Hematopoietic multipotent progenitor cell treated with erythropoietin and hydrocortisone succinate and interleukin-3 and kit ligand, for 17 days (in vitro differentiated cells): ENCODE measurements around the gene ERI3.

ENCODE experiments used
- DNase-seq: peaks from one replicate; pipeline ENCODE4 v3.0.0-alpha.2; 2015; ENCODE audit warnings: low spot score

ERI3 gene

DNA sequence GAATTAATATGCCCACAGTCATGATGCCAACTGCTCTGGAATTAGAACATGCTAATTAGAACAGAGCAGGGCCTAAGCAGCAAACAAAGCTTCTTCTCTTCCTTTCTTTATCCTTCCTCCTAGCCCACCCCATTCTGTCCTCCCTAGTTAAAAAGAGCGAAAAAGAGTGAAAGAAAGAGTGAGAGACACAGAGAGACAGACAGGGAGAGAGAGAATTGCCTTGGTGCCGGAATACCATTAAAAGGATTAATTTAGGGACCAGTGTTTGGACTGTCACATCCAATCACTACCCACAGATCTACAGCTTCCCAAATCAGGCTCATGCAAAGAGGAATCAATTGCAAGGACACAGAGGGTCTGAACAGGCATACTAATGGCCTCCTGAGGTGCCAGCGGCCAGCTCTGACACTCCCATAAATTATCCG is 7.0 kb downstream of the ERI3 start:
- no peak for DNase-seq

DNA sequence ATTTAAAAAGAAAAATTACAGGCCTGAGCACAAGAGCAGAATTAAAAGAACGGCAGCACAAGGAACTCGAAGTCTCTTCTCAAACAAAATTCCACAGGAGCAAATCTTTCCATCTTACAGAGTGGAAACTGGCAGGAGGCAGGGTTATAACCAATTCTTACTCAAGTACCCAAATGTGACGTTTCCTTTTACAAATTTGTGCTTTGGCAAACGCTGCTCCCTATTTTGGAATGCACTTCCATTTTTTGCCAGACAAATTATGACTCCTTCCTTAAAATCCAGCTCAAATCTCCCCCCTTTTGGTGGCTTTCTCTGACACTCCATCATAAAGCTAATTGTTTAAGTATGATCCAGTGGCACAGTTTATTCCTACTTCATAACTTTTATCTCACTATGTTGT is 7.8 kb downstream of the ERI3 start:
- DNase-seq = no peak

DNA sequence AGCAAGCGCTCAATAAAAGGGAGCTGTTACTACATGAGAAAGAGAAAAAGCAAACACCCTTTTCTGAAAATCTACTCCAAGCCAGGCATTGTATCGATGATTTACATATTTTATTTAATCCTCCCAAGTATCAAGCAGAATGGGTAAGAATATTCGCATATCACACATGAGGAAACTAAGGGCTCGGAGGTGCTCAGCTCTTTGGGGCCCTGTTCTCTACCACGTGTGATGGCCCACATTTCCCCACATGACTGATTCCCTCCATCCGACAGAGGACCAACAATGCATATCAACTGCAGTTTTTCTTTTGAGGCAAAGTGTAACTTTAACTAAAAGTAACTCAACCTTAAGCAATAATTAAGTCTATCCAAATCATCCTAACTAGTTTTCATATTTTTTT is 8.2 kb downstream of the ERI3 start:
- DNase-seq = no peak

DNA sequence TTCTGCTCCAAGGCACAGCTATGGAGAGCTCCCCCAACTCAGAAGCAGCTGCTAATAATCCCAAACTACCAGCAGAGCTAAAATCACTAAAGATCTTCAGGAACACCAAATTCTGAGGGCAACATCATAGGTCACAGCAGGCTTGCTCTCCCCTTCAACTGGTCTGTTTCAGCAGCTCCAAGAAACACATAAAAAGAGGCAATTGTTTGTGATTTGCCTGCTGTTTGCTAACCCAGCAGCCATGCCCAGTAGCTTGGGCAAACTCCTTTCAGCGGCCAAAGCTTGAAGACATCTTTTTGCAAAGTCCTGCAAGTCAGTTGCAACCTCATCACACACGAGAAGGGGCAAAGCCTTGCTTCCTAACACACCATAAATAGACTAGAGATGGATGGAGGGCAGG is 8.9 kb downstream of the ERI3 start:
- no peak for DNase-seq

DNA sequence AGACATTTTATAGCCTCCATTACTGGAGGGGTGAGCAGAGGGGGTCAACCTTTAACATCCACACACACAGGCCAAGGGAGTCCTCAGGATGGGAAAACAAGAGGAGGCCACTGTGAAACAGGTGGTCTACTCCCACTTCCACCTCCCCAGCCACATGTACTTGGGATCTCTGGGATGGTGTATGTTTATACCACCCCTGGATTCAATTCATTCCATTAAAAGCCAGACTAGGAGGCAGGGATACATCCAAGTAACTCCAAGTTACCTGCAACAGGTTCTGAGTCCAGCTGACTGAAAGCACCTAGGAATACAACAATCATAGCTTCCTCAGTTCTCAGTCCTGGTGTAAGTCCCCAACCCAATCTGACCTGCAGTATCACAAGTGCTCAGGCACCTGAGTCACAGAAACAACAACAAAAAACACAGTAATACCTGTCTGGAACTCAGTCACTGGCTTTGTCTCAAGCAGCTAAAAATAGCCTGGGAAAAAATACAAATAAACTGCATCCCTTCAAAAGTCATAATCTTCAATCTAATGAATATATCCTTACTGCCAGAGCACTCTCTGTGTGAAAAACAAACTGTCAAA is 9.8 kb downstream of the ERI3 start:
- DNase-seq = no peak

DNA sequence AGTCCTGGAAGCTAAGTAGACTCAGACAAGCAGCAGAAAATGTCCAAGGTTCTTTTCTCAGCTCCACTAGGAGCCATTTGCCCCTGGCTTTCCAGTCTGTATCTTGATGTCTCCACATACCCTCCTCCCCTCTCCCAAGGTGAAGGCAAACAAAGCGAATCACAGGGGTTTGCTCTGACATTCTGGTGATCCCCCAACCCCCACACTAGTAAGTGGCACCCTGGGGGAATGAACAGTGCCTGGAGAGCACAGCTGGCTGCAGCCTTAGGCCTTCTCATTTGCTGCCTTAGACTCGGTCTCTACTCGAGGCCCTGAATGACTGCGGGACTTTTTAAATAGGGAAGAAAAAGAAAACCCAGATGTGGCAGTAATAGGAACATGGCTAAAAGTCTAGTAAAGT is 15.3 kb downstream of the ERI3 start:
- DNase-seq = no peak

DNA sequence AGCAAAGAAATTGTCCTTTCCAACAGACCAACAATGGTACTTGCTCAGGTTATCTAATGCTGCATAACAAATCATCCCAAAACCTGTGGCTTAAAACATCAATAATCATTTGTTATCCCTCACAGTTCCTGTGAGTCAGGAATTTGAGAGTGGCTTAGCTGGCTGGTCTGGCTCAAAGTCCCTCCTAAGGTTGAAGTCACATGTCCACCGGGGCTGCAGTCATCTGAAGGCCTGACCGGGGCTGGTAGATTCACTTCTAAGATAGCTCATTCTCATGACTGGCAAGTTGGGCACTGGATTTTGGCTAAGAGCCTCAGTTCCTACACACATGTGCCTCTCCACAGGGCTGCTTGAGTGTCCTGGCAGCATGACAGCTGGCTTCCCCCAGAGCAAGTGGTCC is 16.9 kb downstream of the ERI3 start:
- no peak for DNase-seq

DNA sequence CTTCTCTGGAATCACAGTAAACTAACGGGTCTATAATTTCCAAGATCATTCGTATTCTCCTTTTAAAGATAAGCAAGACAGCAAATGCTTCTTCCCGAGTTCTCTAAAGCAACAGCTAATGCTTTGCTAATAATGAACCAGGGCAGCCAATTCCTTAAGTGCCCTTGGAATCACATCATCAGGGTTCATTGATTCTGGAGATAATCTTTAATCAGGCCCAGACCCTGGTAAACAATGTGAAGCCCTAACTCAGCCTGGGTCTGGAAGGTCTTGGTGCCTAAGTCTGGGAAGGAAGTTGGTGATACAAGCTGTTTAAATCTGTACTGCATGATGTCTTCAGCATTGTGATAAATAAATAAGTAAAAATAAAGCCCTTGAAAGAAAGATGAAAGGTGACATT is 18.4 kb downstream of the ERI3 start:
- DNase-seq = no peak

DNA sequence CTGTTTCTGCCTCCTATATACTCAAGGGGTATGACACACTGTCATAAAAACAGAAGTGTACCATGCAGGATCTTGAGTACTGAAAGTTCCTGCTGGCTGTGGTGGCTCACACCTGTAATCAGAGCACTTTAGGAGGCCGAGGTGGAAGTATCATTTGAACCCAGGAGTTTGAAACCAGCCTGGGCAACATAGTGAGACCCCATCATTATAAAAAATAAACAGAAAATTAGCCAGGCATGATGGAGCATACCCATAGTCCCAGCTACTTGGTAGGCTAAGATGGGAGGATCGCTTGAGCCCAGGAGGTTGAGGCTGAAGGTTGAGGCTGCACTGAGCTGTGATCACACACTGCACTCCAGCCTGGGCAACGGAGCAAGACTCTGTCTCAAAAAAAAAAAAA is 20.1 kb downstream of the ERI3 start:
- no peak for DNase-seq

DNA sequence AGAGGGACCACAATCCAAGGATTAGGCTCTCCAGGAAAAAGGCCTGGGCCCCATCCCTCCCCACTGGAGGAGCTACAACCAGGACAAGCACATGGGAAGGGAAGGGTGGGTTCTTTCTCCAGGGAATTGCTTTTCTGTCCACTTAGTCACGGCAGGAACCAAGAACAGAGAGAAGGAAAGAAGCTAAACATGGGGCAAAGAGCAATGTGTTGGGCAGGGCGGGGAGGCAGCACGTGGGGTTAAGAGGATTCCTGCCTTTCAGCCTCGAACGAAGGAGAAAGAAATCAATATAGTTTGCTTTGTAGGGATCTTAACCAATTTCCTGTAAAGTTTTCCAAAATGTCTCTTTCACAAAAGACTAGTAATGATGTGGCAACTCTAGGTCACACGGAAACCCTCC is 21.7 kb downstream of the ERI3 start:
- no peak for DNase-seq

DNA sequence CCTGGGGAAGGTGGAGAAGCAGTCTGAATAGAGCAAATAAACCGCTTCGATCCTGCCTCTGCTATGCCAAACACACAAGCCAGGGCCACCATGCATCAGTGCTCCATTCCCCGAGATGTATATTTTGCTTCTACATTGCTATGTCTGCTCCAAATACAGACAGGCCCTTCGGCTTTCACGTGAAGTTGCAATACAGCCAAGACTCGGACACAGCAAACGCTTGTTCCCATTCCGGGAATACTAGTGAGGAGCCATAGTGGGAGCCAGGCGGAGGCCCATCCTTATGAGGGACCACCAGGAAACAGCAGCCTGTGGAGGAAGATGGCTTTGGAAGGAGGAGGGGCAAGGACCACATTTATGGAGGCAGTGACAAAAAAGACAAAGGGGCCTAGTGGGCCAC is 22.6 kb downstream of the ERI3 start:
- DNase-seq = no peak

DNA sequence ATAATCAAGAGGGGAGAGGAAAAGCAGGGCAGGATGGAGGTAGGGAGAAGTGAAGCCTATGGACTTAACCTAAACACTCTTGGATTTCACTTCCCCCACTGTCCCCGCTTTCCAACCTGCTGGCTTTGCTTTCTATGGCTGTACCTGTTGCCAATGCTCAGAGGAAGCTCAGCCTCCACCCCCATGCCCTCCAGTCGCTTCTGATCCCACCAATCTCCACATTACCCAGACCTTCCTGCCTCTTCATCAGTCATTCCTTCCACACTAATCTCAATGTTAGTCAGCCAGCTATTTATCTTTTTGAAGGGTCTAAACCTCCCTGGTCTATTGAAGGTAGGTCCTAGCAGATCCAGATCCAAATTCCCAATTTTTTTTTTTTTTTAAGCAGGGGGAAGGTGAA is 24.1 kb downstream of the ERI3 start:
- no peak for DNase-seq

DNA sequence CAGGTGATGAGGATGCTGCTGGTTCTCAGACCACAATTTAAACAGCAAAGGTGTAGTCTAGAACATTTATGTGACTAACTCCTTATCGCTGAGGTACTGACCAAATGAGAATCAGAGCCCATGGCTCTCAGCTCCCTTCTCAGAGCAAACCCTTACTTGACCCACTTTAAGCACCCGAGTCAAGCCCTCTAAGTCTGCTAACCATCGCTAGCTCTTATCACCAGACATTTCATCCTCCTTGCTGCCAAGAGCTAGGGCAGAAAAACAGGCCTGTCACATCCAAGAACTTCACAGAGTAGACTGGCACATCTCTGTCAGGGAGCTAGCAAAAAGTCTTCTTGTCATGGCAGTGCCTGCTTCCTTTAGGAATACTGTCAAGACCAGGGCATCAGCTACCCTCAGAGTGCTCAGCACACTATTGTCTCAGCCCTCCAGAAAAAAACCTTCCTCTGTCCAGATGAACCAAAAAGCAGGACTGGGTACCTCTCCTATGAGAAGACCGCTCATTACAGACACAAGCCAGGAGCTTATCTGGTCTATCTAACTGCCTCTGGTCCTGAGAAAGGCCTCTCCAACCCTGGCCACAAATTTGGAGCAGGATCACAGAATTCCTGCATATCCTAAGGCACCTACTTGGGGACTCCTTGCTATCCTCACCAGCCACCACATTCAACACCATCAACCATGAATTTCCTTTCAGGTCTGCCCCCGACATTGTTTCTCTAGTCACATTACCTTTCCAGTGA is 26.2 kb downstream of the ERI3 start:
- DNase-seq = no peak

DNA sequence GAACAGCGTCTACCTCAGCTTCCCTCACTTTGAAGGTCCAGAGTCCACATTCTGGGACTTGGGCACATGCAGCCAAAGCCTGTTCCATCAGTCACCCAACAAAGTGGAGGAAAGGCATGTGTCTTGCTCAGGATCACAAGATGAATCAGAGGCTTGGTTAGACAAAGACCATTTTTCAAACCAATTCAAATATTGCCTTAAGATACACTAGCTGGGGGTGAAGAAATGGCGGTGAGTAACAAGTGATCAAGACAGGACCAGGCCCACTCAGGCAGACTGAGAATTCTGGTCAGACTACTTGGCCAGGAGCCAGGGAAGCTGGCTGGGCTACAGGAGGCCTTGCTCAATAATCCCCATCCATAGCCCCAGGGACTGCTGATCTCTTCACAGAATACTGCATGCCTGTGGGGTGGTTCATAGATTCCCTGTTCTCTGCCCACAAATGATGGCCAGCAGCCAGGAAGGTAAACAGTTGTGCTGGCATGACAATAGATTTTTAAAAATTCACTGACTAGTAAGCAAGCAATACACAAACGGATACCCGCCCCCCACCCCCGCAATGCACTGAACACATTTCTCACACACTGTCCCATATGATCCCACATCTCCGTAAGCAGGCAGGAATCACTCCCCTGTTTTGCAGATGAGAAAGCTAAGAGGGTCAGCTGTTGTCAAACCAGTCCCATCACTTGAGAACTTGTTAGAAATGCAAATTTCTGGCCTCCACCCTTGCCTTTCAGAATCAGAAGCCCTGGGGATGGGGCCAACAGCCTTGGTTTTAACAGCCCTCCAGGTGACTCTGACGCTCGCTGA is 27.2 kb downstream of the ERI3 start:
- DNase-seq = no peak

DNA sequence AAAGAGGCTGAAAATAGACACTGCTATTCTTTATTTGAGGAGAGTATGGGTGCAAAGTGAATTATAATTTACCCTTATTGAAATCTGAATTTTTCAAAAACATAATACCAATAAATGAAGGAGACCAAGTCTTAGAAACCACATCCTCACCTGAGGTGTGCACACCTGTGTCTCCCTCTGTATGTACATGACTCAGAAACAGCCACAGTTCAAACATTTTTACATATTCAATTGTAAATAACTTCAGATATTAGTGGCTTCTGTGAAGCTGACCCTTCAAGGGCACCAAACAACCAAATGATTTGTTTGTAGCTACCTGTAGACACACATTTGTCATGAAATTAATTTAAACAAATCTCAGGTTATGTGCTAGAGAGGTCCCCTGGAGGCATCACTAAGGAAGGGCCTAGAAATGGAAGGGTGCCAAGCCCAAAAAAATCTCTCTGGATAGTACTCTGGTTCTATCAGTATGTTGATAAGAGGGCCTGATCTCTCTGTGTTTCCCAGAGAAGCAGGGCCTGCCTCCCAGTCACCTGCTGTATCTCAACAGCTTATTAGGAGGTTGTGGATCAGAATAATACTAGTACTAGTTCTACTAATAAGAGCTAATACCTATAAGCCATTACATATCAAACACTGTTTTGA is 28.1 kb downstream of the ERI3 start:
- no peak for DNase-seq

DNA sequence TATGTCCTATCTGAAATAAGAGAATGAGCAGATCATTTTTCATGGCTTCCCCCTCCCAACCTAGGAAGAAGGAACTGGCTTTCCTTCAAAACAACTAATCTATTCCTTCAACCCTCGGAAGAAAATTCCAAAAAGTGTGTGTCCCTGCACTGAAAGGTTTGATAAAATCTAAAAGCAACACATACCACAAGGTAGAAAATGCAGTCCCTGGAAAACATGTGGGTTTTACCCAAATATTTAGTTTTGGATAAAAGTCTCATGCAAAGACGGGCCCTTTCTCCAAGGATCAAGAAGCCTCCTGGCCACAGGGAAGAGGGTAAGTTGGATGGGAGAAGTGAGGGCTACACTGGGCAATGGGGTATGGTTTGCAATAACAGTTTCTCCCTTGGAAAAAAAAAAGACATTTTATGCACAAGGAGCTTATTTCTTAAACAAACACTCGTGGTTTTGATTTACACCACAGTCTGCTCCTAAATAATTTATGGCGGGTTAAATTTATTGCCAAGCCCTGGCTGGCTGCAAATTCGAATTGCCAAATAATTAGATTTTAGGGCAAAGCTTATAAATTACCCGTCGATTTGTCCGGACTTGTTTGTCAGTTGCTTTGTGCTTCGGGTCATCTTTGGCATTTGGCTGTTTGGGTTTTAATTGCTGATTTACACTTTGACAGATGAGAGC is 28.9 kb downstream of the ERI3 start:
- no peak for DNase-seq

DNA sequence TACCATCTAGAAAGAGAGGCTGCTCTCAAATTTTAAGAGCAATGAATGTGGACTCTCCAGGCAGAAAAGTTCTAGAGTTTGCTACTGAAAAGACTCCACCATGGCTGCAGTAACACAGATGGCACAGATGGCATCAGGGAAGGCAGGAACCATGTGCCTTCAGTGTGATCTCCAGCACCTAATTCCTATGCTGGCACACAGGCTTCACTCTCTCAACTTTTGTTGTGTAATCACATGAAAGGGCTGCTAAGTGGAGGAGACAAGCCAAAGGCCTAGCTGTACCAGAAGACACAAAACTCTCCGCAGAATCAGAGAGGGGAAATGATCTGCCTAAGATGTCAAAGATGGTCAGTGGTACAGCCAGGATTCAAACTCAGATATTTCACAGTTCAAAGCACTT is 31.1 kb downstream of the ERI3 start:
- DNase-seq = no peak

DNA sequence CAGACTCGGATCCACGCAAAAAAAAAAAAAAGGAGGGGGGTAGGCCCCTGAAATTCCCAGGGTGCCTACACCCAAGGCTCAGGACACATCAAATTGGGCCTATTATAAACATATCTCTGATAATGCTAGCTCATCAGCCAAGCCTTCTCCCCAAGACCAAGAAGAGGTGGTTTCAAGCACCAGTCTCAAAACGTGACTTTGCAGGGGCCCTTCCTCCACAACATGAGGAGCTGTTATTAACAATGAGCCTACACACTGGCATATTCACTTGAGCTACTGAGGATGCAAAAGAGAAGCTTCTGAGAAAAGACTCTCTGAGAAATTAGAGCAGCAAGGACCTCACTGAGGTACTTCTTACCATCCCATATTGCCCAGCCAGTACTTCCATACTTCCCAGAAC is 32.7 kb downstream of the ERI3 start:
- no peak for DNase-seq

DNA sequence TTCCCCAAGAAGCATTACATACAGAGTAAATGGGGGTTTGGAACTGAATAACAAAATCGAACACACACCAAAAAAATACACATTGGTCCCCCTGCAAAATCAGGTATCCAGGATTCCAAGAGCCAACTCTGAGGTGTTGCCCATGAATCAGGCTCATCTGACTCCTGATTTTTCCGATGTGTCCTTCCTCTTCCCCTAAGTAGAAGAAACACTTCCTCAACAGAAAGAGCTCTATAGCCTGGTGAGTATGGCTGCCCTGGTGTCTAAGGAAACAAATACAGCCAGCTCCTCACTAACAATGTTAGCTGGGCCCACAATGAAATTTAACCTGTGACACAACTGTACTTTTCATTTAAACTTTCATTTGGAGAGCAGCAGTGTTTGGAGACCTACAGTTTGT is 33.6 kb downstream of the ERI3 start:
- DNase-seq = no peak

DNA sequence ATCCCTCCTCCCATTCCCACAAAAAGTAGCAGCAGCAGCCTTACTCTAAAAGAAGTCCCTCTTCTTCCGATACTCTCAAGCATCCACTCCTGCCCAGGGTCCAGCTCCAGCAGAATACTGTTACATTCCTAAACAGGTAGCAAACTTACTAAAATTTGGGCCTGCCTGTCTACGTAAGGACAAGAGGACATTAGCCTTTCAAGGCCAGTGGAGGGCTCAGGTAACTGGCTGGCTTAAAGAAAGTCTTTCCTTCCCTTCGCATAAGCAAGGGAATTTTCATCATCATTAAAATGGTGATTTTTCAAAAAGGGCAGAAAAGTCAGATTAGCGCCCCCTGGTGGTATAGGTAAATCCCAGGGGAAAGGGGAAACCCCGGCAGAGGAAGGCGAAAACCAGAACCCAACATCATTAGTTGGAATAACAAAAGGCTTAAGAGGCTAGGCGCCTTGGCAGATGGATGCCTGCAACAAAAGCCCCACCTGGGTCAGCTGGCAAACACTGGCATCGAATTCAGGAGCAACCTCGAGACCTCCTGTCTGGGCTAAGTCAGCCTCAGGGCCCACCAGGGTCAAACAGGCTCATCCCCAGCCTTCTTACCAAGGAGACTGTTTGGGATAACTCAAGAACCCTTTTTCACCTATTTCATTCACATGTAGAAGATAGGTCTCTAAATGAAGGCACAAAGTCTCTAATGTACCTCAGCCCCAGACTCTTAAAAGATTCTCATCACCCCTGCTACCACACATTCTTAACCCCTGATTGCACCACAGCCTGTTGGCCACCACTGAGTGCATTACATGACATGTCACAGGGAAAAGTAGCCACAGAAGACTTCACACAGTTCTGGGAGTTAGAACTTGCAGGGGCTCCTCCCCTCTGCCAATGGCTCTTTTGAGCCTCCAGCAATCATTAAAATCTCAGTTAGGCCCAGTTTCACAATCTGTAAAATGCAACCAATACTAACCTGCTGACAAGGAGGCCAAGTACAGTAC is 36.7 kb downstream of the ERI3 start:
- peak; percentile 75 for DNase-seq

DNA sequence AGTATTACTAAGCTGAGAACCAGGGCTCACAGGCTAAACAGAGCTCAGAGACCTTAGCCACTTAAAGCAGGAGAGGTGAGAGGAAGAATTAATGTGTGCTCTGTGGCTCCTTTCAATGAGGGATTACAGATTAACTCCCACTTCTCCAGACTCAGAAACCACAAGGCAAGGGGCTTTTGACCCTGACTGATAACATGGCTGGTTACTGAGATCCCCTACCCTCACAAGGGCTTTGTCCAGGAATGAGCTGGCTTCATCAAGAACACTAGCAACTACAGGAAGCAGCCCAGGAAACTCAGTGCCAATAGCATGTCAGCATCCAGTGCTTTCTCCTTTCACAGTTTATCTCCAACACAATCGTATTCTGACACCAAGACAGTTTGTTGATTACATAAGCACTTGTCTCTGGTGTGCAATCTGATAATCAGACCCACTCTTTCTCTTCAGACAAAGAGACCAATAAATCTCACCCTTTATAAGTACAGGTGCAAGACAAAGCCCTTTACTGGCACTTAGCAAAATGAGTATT is 38.8 kb downstream of the ERI3 start:
- DNase-seq = no peak
